Activated T-cell treated with anti-CD3 and anti-CD28 coated beads, Interleukin-2, amount 50 U/mL, for 4 hours (primary cell): ENCODE data around the gene ADAMTS17. TPM values are rescaled to one million over a fixed set of nuclear protein-coding genes. Genes with fewer than 3 reads are reported as not detected.

Experiments used
- ATAC-seq, 2 donors: fragments of 200-7000 bp; cut with Tn5 transposase; one replicate each; pipeline ENCODE4 v1.10.0; 2021
- DNase-seq: peaks from one replicate; pipeline ENCODE4 v3.0.0-alpha.2; 2020
- H3K27me3 Mint-ChIP-seq: one replicate; pipeline ENCODE4 v1.8.0; 2021; ENCODE audit warnings: low read depth, mixed read lengths
- H3K36me3 Mint-ChIP-seq: one replicate; pipeline ENCODE4 v1.8.0; 2022; ENCODE audit warnings: mixed read lengths; ENCODE audit not compliant: insufficient read depth
- H3K4me1 Mint-ChIP-seq: one replicate; pipeline ENCODE4 v1.8.0; 2021; ENCODE audit warnings: low read depth, mixed read lengths
- H3K4me3 Mint-ChIP-seq: one replicate; pipeline ENCODE4 v1.8.0; 2021; ENCODE audit warnings: mild to moderate bottlenecking, moderate library complexity, mixed read lengths
- H3K9me3 Mint-ChIP-seq: one replicate; pipeline ENCODE4 v1.8.0; 2021; ENCODE audit warnings: mixed read lengths
- total RNA-seq, 3 donors: library from RNA; stranded (reverse); gene quantifications; one replicate each; pipeline ENCODE4 v1.2.1, GENCODE V29; 2021

ADAMTS17 gene
- total RNA-seq, 3 donors from 2014 or later, result 2.6 to 3.9 (median 3.2) TPM

DNA sequence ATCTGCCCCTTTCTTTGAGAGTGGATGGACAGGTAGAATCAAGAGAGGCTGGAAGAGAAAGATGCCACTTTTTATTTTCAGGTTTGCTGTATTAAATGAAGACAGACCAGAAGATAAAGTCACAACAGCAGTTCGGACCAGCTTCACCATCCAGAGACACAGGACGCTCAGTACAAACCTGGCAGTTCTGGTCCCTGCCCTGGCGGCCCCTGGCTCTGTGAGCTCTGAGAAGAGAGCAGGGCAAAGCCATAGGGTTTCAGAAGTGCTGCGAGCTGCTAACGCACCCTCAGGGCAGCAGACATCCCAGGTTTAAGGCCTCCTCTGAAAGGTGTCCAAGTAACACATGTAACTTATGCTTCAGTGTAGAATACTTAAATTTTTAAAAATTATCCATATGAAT lies 216.8 kb downstream of the ADAMTS17 start:
- H3K4me3 Mint-ChIP-seq, result no peak overlapping the region
- no peaks in the 10 kb centered on the region for H3K4me1 Mint-ChIP-seq
- peaks cover 28% of the 10 kb centered on the region for H3K36me3 Mint-ChIP-seq
- ATAC-seq (no peak), DNase-seq (no peak)
- peaks cover 29% of the 10 kb centered on the region for H3K9me3 Mint-ChIP-seq
- H3K27me3 Mint-ChIP-seq, result no peaks in the 10 kb centered on the region

DNA sequence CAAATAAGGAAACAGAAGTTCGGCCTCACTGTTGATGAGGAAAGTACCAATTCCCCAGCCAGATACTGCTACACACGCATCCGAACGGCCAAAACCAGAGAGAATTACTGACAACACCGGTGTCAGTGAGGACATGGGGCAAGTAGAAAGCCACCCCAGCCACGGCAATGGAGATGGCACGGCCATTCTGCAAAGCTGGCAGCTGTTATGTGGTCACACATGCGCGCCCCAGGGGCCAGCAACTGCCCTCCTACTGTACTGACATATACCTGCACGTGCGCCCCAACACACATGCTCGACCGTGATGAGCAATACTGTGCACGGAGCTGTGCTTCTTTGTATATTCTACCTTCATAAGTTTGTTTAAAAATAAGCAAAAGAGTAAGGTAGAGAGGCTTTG lies 217.4 kb downstream of the ADAMTS17 start:
- Mint-ChIP-seq H3K27me3 (no peaks in the 10 kb centered on the region), H3K9me3 (peaks cover 29% of the 10 kb centered on the region), H3K36me3 (peaks cover 31% of the 10 kb centered on the region), H3K4me1 (no peaks in the 10 kb centered on the region), H3K4me3 (no peak overlapping the region)
- ATAC-seq (no peak), DNase-seq (no peak)

DNA sequence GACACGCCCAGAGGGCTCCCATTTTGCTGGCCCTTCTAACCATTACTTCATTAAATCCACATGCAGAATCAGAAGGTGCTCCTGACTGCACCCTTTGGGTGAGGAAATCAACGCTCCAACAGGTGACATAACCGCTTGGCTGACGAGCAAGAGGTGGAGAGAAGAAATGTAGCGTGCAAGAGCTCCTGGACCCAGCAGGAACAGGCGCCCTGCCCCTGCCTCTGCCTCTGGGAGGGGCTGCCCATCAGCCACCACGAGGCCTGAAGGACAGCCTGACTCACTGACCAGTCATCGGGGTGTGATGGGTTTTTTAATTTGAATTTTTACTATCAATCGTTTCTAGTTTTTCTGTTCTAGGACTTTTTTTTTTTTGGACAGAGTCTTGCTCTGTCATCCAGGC lies 218.2 kb downstream of the ADAMTS17 start:
- H3K9me3 Mint-ChIP-seq, result peaks cover 32% of the 10 kb centered on the region
- H3K27me3 Mint-ChIP-seq, result no peaks in the 10 kb centered on the region
- DNase-seq (no peak), ATAC-seq (no peak)
- H3K4me1 Mint-ChIP-seq, result no peaks in the 10 kb centered on the region
- H3K36me3 Mint-ChIP-seq, result peaks cover 33% of the 10 kb centered on the region
- H3K4me3 Mint-ChIP-seq, result no peak overlapping the region

DNA sequence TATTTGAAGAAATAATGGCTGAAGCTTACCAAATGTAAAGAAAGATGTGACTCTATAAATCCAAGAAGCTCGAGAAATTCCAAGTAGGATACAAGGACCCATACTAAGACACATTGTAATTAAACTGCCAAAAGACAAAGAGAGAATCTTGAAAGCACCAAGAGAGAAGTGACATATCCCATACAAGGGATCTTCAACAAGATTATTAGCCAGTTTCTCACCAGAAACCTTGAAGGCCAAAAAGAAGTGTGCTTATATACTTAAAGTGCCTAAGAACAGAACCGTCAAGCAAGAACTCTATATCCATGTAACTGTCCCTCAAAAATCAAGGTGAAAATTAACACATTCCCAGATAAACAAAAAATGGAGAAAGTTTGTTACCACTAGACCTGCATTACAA lies 220.5 kb downstream of the ADAMTS17 start:
- H3K36me3 Mint-ChIP-seq, result peaks cover 34% of the 10 kb centered on the region
- DNase-seq (no peak), ATAC-seq (no peak)
- H3K4me1 Mint-ChIP-seq, result no peaks in the 10 kb centered on the region
- peaks cover 32% of the 10 kb centered on the region for H3K9me3 Mint-ChIP-seq
- H3K4me3 Mint-ChIP-seq, result no peak overlapping the region
- no peaks in the 10 kb centered on the region for H3K27me3 Mint-ChIP-seq

DNA sequence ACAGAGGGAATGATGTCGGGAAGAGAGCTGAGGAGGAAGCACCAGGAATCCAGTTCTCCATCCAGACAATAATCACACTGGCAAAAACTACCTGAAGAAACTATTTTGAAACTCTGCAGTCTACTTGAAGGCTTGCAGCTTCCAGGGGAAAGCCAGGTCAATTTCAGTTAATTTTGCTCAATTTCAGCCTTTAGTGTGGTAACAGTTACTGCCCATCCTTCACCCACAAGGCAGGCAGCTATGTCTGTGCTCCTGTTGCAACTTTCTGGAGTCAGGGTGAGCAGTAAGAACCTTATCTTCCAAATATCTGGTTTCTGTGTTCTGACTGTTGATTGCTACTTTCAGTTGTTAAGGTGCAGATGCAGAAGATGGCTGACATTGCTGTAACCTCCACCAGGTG lies 221.7 kb downstream of the ADAMTS17 start:
- DNase-seq, result no peak
- Mint-ChIP-seq H3K27me3 (no peaks in the 10 kb centered on the region), H3K4me1 (no peaks in the 10 kb centered on the region), H3K36me3 (peaks cover 34% of the 10 kb centered on the region), H3K9me3 (peaks cover 32% of the 10 kb centered on the region), H3K4me3 (no peak overlapping the region)
- no peak for ATAC-seq

DNA sequence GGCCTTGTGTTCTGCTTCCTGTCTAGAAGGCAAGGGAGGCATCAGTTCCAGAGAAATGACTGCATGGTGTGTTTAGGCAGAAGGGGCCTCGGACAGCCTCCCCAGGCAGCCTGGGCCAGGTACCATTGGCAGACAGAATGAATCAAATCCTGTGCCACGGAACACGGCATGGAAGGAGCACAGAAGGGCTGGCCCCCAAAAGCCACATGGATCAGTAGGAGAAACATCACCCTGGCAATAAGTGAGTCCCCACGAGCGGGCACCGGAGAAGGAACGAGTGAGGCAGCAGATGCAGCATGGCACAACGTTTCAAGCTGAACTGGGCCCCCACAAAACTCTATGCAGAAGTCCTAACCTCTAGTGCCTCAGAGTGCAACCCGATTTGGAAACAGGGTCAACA lies 223.2 kb downstream of the ADAMTS17 start:
- Mint-ChIP-seq H3K4me1 (peaks cover 4% of the 10 kb centered on the region), H3K4me3 (no peak overlapping the region), H3K9me3 (peaks cover 32% of the 10 kb centered on the region), H3K36me3 (peaks cover 34% of the 10 kb centered on the region), H3K27me3 (no peaks in the 10 kb centered on the region)
- no peak for ATAC-seq
- no peak for DNase-seq

DNA sequence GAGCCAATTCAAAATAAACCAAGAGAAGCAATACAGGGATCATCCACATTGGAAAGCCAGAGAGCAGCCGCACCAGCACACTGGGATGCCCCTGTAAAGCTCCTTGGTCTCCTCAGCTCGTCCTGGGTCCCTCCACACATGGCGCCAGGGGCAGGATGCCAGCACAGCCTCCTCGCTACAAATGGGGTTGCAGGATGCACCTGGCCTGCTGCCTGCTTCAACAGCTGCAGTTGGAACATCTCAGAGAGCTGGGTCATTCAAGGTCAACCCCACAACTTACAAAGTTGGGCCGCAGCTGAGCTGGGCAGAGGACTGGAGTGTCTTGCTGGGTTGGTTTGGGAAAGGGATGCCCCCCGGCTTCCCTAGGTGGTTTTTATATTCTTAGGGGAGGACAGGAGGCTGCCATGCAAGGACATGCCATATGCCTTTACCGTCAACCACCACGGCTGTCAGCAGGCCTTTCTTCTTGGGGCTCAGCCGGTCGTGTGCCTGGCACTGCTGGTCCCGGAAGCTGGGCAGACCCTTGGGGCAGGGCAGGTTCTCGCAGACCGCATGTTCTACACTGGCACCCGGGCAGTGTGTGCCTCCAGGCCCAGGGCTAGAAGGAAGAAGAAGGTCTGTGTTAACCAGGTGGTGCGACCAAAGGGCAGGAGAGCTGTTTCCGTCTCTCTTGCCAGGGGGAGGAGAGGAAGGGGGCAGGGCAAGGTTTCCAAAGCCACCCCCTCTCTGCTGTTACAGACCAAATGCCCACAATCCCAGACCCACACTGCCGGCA lies 225.2 kb downstream of the ADAMTS17 start:
- H3K4me1 Mint-ChIP-seq, result peaks cover 11% of the 10 kb centered on the region
- ATAC-seq, result no peak

DNA sequence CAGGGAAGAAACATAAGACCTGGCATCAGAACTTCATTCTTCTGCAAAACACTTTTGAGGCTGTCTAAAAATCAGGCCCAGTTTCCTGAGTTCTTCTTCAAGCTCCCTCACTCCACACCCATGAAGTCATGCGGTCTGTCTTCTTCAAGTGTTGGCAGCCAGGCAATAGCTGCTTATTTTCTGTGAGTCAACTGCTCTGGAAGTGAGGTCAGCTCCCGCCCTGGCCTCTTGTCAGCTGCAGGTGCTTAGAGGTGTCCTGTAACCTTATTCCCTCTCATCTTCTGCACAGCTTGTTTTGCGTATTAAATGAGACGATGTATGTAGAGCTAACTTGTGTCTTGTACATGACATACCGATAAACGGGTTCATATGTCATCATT lies 226.1 kb downstream of the ADAMTS17 start:
- Mint-ChIP-seq H3K4me1 (peaks cover 20% of the 10 kb centered on the region), H3K36me3 (peaks cover 16% of the 10 kb centered on the region), H3K4me3 (no peak overlapping the region), H3K9me3 (peaks cover 8% of the 10 kb centered on the region), H3K27me3 (no peaks in the 10 kb centered on the region)
- DNase-seq, result no peak
- no peak for ATAC-seq

More for the DNA sequence above, 225.2 kb downstream of the ADAMTS17 start:
- H3K9me3 Mint-ChIP-seq, result peaks cover 15% of the 10 kb centered on the region
- H3K36me3 Mint-ChIP-seq, result peaks cover 22% of the 10 kb centered on the region
- DNase-seq, result no peak
- H3K27me3 Mint-ChIP-seq, result no peaks in the 10 kb centered on the region
- H3K4me3 Mint-ChIP-seq, result no peak overlapping the region

DNA sequence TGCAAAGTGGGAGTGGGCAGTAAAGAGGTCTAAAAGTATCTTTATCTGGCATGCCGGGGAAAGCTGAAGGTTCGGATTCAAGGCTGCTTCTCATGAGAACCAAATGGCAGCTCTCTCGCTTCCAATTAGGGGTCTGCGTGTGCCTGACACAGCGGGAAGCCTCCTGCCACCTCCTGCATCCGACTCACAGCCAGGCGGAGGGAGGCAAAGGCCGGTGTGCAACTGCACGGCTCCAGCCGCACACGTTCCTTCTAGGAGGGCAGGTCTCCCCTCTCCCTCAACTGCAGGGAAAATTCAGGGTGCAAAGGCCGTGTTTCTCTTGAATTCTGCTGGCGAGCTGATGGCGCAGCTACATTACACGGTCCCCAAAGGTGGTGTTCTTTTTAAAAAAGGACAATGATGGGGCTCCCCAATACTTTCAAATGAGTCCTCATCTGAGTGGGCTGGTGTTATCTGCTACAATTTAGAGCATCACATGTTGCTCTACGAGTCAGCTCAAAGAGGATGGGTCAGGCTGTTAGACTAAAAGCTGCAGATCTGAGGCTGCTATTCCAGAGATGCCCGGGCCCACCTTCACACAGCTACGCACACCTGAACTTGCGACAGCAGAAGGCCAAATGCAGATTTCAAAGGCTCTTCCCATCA lies 226.6 kb downstream of the ADAMTS17 start:
- Mint-ChIP-seq H3K4me1 (peaks cover 25% of the 10 kb centered on the region), H3K9me3 (peaks cover 3% of the 10 kb centered on the region), H3K36me3 (peaks cover 12% of the 10 kb centered on the region), H3K27me3 (no peaks in the 10 kb centered on the region), H3K4me3 (no peak overlapping the region)
- ATAC-seq (no peak), DNase-seq (no peak)

DNA sequence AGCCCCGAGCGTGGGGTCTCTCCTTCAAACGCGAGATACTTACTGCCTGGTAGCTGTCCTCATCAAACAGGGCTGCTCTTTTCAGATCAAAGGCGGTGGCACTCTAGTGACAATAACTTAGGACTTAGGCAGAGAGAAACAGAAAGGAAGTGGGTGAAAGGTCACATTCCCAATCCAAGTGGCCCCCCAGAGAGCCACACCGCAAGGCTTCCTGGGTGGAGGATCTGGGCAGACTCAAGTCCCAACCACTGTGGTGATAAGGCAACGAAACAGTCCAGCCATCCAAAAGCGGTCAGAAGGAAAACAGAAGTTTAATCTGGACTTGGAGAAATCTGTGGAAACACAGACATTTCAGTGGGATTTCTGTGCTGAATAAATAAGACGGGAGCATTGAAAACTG lies 227.2 kb downstream of the ADAMTS17 start:
- no peak for ATAC-seq
- H3K4me3 Mint-ChIP-seq, result no peak overlapping the region
- H3K4me1 Mint-ChIP-seq, result peaks cover 25% of the 10 kb centered on the region
- H3K27me3 Mint-ChIP-seq, result no peaks in the 10 kb centered on the region
- peaks cover 3% of the 10 kb centered on the region for H3K9me3 Mint-ChIP-seq
- no peak for DNase-seq
- H3K36me3 Mint-ChIP-seq, result peaks cover 7% of the 10 kb centered on the region

DNA sequence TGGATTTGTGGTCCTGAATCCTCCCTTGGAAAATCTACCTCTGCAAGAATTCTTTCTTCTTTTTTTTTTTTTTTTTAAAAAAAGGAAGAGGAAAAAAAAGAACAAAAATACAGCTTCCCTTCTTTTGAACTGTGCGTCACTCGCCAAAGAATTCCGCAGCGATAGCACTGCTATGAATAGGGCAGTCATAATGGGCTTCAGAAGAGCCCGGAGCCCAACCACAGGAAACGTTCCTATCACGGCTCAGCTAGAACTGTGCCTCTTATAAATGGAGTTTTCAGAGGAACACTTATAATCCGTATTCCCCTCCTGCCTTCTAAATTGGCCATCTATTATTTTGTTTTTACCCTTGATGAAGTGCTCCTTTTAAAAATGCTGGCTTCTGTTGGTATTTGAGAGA lies 227.7 kb downstream of the ADAMTS17 start:
- no peak for DNase-seq
- H3K4me3 Mint-ChIP-seq, result no peak overlapping the region

DNA sequence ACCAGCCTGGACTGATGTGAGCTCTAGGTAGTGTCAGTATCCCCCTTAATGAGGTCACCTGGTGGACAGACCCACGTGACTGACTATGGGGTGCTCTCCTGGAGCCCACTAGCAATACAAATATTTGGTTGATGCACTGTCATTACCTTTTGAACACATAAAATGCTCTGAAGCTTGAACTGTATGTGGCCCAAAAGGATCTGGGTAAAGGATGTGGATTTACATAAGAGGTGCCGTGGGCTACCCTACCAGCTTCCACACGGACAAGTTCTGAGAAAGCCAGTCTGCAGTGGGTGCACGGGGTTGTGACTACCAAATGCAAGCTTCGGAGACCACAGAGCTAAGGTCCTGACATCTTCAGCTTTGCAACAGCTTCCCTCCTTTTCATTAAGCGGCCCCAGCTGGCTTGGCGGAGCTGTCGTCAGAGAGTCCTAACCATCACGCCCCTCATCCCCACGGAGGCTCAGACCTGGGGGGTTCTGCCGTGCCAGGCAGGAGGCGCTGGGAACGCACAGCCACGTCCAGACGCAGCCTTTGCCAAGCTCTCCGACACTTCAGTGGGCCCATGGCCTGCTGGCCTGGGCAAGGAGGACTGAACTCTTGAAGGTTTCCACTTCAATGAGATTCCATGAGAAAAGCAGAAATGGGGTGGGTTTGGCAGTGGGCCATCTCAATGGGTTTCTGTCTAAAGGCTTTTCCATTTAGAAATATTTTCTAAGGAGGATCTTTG lies 228.3 kb downstream of the ADAMTS17 start:
- ATAC-seq (no peak), DNase-seq (no peak)
- H3K9me3 Mint-ChIP-seq, result no peaks in the 10 kb centered on the region
- no peaks in the 10 kb centered on the region for H3K27me3 Mint-ChIP-seq
- no peak overlapping the region for H3K4me3 Mint-ChIP-seq
- H3K36me3 Mint-ChIP-seq, result peaks cover 4% of the 10 kb centered on the region
- peaks cover 25% of the 10 kb centered on the region for H3K4me1 Mint-ChIP-seq

More for the DNA sequence above, 227.7 kb downstream of the ADAMTS17 start:
- Mint-ChIP-seq H3K27me3 (no peaks in the 10 kb centered on the region), H3K4me1 (peaks cover 25% of the 10 kb centered on the region), H3K36me3 (peaks cover 7% of the 10 kb centered on the region), H3K9me3 (peaks cover 3% of the 10 kb centered on the region)
- no peak for ATAC-seq

DNA sequence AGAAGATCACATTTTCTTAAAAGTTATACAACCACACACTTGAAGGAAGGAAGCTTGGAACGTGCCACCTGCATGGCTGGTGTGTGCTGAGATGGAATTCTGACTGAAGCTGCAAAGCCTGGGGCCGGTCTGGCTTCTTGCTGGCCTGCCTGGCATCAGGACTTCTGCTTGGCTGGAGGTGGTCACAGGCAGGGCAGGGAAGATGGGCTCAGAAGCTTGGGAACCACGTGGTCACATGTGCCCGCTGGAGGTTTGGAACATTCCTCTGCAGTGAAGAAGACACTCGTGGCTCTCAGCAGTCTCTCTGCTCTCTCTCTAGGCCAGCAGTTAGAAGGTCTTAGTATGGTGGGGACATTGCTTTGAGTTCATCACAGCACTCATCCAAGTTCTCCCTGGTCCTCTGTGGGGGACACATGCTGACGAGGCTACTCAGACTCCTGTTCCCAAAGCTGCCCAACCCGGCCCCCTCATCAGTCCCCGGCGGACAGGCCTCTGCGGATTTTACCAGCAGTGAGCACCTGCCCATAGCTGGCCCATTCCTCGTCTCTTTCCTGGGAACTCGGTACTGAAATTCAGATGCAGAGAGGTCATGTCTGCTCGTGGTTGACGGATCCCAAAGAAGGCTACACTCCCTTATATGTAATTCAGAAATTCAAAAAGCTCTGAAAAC lies 229.0 kb downstream of the ADAMTS17 start:
- Mint-ChIP-seq H3K36me3 (peaks cover under 1% of the 10 kb centered on the region), H3K4me1 (peaks cover 25% of the 10 kb centered on the region), H3K4me3 (no peak overlapping the region)

DNA sequence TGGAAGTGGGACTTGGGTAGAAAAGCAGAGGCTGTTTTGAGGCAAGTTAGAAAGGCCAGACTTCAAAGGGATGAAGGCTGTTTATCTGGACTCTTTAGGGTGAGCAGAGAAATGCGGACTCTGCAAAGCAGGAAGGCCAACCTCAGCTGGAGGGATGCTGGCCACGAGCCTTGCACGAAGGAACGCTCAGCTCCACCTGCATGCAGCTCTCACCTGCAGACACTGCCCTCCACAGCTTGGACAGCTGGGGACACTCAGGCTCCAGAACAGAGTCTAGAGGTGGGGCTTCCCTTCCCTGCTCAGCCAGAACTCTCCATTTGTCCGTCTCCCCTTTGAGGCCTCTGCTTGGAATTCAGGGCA lies 229.7 kb downstream of the ADAMTS17 start:
- Mint-ChIP-seq H3K4me3 (peak overlapping the region; percentile 33), H3K36me3 (no peaks in the 10 kb centered on the region), H3K4me1 (peaks cover 25% of the 10 kb centered on the region), H3K9me3 (no peaks in the 10 kb centered on the region), H3K27me3 (no peaks in the 10 kb centered on the region)
- peak in 1 of 2 donors; percentile 17 for ATAC-seq
- DNase-seq, result no peak

More for the DNA sequence above, 229.0 kb downstream of the ADAMTS17 start:
- DNase-seq (no peak), ATAC-seq (no peak)
- H3K9me3 Mint-ChIP-seq, result no peaks in the 10 kb centered on the region
- no peaks in the 10 kb centered on the region for H3K27me3 Mint-ChIP-seq
